ENCODE data around the gene CNTFR.
A peak's percentile ranks its signal among the peaks of the same experiment; 100 is the strongest.
"Not testable (repeated sequence)": the region's sequence is repeated elsewhere in the genome, so short reads cannot be mapped to it uniquely, and the experiment has no call there.

The CNTFR gene

DNA sequence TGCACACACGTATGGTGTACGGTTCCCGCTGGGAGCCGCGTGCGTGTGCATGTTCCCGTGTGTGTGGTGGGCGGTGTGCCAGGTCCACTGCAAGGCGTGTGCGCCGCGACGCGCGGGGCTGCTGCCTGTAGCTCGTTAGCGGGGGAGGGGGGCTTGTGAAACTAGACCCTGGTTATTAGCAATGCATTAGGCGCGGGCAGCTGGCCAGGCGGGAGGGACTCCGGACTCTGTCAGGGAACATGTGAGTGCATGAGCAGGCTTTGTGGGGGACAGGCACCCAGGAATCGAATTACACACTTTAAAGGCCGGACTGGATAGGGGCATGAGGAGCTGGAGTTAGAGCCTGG is 34.5 kb downstream of the CNTFR start:
- DNase-seq (ENCODE audit: low spot score), result no peak

DNA sequence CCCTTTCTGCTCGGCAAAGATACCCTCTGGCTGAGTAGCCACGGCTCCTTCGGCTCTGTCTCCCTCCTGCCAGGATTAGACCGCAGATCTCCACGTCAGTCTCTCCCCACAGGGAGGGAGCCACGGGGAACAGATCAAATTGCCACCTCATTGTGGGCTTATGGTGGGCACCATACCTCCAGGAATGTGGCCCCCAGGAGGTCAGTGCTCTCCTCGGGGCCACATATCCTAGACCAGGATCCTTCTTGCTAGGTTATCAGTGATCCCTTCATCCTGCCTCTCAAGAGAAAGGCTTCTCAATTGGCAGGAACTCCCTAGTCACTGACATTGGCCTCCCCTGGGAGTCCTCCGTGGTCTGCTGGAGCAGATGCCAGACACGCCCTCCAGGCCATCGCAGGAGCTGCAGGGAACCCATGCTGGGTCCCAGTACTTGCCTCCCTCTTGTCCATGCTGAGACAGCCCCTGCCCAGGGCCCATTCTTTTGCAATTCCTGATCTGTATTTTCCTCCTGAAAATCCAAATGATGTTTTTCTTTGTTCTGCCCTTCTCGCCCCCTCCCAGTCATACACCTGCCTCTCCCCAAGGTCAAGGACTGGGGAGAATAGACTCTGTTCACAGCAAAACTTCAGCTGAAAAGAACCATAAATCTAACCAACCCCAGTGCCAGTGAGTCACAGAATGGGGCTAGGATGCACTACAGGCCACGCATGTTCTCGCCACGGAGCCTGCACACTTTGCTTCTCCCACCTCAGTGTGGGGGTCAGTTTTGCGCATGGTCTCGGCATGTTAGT is 35.1 kb downstream of the CNTFR start:
- no peak for DNase-seq (ENCODE audit: low spot score)

DNA sequence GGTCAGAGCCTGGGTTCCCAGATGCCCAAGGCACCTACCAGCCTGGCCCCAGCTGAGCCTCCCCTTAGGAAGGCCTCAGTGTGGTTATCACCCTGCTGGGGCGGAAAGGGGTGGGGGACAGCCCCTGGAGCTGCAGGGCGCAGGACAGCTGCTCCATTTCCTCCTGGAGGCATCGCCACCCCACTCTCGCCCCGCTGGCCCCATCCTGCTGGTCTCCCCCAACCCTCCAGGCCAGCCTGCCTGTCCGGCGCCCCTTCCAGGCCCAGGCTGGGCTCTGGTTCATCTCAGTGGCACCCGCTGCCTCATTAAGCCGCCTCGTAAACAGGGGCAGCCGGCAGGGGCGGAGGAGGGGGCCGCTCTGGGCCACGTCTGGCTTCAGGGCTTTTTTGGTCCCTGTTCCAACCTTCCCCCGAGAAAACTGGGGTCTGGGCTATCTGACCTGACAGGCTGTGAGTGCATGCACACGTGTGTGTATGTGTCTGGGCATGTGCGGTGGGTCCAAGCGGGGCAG is 36.0 kb downstream of the CNTFR start:
- DNase-seq (ENCODE audit: low spot score), result no peak

DNA sequence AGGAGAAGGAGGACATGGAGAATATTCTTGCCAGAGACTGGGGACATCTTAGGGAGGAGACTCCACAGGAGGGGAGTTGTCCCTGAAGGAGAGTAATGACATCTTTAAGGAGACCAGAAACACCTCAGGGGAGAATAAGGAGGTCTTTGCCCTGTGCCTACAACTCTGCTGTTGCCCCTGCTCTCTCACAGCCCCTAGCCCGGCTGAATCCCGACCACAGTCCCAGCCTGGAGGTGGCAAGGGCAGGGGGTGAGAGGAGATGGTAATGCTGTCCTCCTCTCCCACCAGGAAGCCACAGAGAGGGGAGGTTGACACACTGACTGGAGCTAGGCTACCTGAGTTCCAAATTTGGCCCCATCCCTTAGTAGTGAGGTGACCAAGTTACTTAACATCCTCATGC is 36.5 kb downstream of the CNTFR start:
- no peak for DNase-seq (ENCODE audit: low spot score)

DNA sequence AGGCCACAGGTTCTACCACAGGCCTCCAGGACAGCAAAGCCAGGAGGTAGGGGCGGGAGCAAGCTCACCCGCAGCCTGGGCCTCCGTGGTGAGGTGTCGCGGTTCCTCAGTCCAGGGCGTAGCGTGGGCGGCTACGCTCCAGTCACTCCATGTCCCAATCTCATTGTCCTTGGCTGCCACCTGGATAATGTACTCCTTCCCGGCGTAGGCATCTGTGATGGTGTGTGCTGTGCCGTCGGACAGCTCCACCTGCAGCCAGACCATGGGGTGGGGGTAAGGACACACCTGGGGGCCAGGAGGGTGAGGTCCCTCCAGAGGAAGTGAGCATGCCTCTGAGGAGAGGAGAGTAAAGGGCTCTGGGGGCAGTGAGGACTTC is 36.9 kb downstream of the CNTFR start:
- DNase-seq (ENCODE audit: low spot score), result no peak

DNA sequence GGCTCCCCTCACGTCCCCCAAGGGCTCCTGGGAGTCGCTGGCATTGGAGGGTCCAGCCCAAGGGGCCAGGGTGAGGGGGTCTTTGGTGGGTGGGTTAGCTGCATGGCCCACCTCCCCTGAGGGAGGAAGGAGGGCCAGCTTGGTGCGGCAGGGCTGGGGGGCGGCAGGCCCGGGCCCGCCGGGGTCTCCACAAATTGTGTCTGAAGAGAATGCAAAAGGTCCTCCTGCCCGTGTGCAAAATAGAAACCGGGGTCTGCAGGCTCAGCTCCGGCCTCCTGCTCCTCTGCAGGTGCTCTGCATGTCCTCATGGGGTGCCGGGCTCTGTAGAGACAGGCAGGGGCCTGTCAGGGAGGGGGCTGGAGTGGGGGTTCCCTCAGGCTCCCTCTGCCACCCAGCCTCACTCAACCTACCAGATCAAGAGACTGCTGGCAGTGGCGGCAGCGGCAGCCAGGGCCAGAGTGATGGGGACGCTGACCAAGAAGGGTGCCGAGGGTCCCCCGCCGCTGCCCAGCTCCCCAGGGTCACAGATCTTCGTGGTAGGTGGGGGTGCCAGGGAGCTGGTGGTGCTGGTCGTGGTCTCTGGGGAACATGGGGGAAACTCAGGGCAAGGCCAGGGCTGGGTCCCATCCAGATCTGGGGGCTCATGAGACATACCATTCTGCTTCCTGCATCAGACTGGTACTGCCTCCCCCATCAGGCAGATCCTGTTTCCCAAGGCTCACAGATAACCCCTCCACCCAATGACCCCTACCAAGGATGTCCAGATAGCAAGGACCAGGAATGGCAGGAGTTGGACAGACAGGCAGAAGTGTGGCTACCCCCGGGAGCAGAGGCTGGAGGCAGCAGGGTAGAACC is 37.5 kb downstream of the CNTFR start:
- DNase-seq (ENCODE audit: low spot score), result no peak

DNA sequence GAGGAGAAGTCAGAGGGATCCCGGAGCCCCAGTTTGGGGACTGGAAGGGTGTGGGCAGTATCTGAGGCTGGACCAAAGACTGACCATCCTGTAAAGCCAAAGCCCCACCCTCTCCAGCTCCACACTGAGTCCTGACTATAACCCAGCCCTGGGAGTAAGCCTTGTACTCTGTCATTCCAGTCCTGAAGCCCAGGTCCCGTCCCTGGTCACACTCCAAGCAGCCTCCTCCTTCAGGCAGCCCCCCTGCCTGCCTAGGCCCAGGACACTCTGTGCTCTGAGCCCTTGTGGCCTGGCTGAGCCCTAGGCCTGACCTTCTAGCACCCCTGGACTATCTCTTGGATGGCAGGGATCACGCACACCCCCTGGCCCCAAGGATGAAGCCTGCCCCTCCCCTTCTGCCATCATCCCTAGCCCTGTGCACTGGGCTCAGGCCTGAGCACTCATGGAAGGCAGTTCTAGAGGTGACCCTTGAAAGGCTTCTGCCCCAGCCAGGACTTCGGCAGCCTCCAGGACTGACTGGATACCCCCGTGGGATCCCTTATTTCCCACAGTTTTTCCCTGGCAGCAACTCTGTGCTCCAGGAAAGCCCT is 38.7 kb downstream of the CNTFR start:
- DNase-seq (ENCODE audit: low spot score), result no peak

DNA sequence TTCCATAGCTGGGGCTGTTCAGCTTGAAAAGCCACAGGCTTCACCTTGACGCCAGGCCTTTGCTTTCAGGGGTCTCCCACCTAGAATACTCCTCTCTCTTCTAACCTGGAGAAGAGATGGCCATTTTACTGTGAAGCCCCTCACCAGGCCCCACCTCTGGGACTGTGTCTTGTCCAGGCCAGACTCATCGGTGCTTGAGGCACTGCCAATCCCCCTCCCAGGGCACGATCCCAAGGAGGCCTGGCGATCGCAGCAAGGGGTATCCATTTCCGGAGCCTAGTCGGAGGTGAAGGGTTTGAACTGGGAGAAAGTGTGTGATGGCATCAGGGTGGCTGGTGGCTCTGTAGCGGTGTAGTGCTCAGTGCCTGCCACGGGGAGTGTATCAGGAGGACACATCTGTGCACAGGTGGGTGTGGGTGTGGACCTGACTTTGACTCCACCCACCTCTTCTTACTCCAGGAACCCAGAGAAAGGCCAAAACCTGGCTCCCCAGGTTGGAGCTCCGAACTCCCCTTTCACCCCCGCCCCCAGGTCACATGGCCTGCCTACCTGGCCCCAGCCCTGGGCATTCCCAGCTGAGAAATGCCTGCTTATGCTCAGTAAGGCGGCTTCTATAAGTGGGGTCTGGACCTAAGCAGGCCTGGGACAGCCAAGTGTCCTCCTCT is 39.4 kb downstream of the CNTFR start:
- no peak for DNase-seq (ENCODE audit: low spot score)

DNA sequence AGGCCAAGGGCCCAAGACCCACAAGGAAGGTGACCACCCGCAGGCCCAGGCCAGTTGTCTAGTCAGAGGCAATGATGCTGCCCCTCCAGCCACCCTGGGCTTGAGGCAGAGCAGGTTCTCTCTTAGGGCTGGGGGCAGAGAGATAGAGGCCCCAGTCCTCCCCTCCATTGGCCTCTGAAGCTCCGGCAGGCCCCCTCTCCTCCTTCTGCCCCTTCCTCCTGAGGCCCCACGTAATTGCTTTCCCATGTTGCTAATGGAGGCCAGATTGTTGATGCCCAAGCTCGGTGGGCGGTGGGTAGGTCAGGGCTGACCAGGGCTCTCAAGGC is 40.2 kb downstream of the CNTFR start:
- DNase-seq (ENCODE audit: low spot score), result no peak

DNA sequence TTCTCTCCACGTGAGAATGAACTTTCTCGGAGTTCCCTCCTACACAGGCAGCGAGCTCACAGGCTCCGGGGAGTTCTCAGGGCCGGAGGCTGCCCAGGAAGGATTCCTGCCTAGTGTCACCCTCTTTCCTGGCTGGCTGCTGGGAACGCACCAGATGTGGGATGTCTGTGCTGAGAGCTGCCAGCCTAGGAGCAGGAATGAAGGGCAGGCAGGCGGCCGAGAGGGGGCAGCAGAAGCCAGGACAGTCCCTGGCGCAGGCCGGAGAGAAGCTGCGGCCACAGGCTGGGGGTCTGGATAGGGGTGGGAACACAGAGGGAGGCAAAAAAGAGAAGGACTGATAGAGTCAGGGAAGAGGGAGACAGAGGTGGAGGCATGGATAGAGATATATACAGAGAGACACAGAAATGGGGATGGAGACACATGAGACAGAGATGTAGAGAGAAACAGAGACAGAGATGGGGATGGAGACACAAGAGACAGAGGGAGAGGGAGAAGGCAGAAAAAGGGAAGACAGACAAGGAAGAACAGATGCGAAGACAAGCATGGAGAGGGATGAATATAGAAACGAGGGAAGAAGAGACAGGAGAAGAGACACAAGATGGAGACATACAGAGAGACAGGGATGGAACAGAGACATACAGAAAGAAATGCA is 41.4 kb downstream of the CNTFR start:
- peak; percentile 41 for DNase-seq (ENCODE audit: low spot score)

DNA sequence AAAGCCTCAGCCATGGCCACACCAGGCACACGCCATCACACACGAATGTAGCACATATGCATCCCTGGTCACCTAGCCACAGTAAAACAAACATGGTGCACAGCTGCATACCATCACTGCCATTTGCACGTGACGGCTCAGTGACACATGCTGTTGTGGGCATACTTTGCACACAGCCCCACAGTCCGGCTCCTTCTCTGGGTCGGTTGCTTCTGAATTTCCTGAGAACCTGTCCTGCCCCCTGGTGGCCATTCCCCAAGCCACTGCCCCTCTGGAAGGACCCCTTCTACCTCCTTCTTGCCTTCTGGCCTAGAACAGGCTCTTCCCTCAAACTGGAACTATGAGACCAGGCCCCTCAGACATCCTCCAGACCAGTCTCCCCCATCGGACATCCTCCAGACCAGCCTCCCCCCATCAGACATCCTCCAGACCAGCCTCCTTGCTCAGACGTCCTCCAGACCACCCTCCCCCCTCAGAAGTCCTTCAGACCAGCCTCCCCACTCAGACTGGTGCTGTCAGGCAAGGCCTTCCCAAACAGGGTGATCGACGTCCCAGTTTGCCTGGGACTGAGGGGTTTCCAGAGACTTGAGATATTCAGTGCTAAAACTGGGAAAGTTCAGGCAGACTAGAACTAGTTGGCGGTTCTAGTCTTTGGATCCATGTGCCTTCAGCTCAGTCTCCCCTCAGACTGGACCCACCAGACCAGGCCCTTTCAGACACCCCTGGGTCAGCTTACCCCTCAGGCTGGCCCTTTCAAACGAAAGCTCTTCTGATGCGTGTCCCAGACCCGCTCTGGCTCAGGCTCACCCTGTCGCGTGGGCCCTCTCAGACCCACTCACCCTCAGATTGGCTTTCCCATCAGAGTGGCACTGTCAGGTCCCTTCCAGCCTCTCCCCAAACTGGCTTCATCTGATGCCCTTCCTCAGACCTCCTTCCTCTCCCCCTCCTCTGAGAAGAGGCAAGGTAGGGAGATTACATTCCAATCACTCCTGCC is 42.4 kb downstream of the CNTFR start:
- DNase-seq (ENCODE audit: low spot score), result peak; percentile 48

DNA sequence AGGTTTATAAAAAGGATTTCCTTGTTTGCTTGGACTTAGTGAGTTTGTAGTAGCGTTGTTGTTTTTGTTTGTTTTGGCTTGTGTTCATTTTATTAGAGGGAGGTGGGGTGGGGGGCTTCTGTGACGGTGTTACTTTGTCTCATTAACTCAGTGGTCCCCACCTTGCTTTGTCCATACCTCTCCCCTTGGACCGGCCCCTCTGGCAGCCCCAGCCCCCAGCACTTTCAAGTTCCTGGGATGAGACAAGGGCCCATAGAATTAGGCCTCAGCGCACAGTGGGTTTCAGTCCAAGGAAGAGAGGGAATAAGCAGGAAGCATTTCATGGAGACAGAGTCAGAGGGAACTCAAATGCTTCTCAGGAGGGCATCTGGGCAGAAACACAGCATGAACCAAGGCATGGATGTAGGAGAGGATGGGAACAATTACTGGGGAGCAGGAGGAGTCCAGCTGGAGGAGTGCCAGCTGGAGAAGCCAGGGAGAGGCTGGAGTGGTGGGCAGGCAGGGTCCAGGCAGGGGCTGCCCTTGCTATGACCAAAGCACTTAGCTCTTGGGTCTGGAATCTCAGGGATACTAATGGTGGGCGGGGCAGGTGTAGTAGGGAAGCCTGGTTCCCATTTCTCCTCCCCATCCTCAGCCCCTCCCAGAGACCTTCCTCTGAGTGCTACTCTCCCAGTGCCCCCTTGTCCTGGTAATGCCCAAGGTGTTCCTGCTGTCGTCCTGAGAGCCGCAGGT is 43.3 kb downstream of the CNTFR start:
- DNase-seq (ENCODE audit: low spot score), result no peak

DNA sequence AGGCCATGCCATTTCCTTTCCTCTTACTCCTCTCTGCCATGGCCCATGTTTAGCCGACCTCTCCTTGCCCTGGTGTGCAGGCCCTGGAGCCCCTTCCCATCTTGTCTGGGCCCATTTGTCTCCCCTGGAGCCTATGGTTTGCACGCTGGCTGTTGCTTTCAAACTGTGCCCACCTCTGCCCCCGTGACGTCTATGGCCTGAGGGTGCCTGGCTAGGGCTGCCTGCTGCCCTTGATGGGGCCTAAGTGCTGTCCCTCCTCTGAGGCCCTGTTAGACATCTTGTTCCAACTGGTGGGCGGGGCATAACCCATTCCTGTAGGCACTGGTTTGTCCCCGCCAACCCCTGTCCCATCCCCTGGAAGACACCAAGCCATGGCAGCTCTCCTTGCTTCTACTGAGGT is 44.0 kb downstream of the CNTFR start:
- DNase-seq (ENCODE audit: low spot score), result no peak

DNA sequence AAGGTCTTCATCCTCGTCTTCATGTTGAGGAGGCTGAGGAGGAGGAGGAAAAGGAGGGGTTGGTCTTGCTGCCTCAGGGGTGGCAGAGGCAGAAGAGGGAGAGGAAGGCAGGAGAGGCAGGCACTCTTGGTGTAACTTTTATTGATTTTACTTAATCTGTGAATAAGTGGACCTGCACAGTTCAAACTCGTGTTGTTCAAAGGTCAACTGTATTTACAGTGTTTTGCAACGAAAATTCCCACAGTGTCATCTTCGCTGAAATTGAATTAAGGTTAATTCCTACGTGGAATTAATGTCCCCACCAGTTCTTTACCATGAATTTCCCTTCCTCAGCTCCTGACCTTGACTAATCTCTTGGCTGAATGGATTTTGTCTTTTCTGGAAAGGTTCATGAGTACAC is 45.5 kb downstream of the CNTFR start:
- DNase-seq (ENCODE audit: low spot score), result no peak

DNA sequence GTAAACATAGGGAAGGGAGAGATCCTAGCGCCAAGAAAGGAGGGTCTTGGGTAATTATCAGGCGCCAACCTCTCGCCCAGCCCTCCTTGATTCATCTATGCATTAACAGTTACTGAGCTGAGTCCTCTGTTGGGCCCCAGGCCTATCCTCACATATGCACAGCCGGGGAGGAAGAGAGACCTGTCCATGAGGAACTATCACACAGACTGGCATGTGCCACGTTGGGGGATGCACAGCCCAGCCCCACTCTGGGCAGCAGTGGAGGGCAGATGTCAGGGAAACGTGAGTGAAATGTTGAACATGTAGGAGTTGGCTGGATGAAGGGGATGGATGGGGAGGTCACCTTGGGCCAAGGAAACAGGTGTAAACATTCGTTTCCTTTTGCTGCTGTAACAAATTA is 48.0 kb downstream of the CNTFR start:
- DNase-seq (ENCODE audit: low spot score), result no peak

DNA sequence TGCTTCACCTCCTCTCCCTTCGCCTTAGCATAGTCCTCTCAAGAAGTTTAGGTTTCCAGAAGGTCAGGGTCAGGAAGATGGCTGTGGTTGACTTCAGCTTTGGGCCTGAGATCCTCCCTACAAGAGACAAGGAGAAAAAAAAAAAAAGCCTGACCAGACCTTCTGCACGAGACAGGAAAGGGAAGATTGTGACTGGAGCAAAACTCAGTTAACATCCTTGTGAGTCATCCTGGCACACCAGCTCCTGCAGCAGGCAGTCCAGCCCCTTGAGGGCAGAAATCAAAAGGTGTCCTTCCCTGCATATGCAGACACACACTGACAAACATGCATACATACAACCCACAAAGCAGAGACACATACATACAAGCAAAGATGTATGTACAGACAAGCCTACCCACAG is 48.7 kb downstream of the CNTFR start:
- DNase-seq (ENCODE audit: low spot score), result no peak

DNA sequence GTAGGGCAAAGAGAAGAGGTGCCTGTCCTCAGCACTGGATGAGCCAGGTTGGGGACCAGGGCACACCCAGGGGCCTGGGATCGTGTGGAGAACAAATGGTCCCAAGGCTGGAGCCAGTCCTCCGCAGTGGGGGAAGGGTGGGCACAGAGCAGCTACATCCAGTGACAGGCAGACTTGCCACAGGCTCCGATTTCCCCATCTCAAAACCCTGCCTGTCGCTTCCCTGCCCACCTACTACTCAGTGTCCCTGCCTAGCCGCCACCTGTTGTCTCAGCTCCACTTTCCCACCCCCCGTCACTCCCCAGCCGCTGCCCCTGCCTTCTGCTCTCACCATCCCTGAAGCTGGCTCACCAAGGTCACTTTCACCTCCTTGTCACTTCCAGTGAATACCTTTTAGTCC is 52.8 kb downstream of the CNTFR start:
- DNase-seq (ENCODE audit: low spot score), result no peak

DNA sequence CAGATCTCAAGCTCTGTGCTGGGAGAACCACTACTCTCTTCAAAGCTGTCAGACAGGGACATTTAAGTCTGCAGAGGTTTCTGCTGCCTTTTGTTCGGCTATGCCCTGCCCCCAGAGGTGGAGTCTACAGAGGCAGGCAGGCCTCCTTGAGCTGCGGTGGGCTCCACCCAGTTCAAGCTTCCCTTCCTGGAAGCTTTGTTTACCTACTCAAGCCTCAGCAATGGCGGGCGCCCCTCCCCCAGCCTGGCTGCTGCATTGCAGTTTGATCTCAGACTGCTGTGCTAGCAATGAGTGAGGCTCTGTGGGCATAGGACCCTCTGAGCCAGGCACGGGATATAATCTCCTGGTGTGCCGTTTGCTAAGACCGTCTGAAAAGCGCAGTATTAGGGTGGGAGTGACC is 57.5 kb downstream of the CNTFR start:
- not testable (repeated sequence) for DNase-seq (ENCODE audit: low spot score)

DNA sequence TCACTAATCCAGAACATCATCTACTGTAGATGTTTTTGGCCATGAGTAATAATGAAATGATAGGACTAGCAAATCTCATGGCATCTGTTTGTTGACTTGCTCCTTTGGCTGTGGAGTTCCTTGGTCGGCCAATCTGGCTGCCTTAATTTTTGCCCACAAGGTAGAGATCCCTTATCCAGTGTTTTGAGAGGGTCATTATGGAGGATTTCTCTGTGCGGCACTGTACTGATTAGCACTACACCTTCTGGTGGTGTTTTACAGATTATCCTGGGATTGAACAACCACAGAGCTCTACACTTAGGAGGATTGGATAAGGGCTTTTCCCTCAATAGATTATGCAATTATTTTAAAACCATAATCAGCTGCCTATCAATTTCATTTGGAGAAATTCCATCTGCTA is 63.5 kb downstream of the CNTFR start:
- DNase-seq (ENCODE audit: low spot score), result no peak

DNA sequence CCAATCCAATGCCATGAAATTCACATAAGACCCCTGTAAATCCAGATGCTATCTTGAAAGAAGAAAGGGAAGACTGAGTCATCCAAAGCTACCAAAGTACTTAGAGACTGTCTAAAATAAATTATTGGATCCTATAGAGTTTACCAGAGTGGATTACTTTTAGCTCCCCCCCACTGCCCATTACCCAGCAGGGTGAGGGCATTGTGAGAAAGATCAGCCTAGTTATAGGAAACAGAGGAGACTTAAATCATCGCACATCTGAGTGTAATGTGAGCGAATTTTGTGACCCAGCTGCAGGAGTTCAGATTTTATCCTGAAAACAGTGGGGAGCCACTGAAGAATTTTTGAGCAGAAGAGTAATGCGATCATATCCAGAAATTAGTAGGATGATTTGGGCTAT is 65.2 kb downstream of the CNTFR start:
- no peak for DNase-seq (ENCODE audit: low spot score)

All from LoVo (cell line).